Measurements from ENCODE around the gene ZNF407. TPM values are rescaled to one million over a fixed set of nuclear protein-coding genes. Genes with fewer than 3 reads are reported as not detected.

ZNF407 gene
- total and polyA plus RNA-seq, 12 donors, result 2.5 to 20.2 (median 8.4) TPM

GRCh38 chr18:75062297-75062886 lies 464.7 kb downstream of the ZNF407 start:
- H3K36me3 ChIP-seq (replicated peaks in 1 of 2), result peaks cover 0 to 12% of the 10 kb centered on the region in 2 donors
- 95 to 97% (median 95%) methylated on average over 15 to 16 of the region's 16 CpGs for WGBS, 4 donors
- H3K4me1 ChIP-seq (replicated peaks in 1 of 2), result no peaks in the 10 kb centered on the region
- no peaks in the 10 kb centered on the region for H3K9me3 ChIP-seq (replicated peaks in 1 of 3)
- H3K27me3 ChIP-seq, result no peaks in the 10 kb centered on the region
- no peak overlapping the region for H3K4me3 ChIP-seq
- TF ChIP-seq CTCF (IDR thresholded peaks at IDR 0.05) (no peak), POLR2A (IDR thresholded peaks at IDR 0.05) (no peak)
- DNase-seq, result no peak
- intact Hi-C loops (cut with DNase I), result no loop called here
- H3K27ac ChIP-seq, result no peak overlapping the region

- H3K4me3 ChIP-seq, result no peak overlapping the region
- no peaks in the 10 kb centered on the region for H3K27me3 ChIP-seq
- 93 to 98% (median 95%) methylated on average over 9 to 27 of the region's 27 CpGs for WGBS, 4 donors
- no peaks in the 10 kb centered on the region for H3K4me1 ChIP-seq (replicated peaks in 1 of 2)
- H3K36me3 ChIP-seq (replicated peaks in 1 of 2), result peaks cover 0 to 12% of the 10 kb centered on the region in 2 donors
- DNase-seq, result no peak
- H3K27ac ChIP-seq, result no peak overlapping the region
- TF ChIP-seq CTCF (IDR thresholded peaks at IDR 0.05), result no peak
- no peaks in the 10 kb centered on the region for H3K9me3 ChIP-seq (replicated peaks in 1 of 3)
- intact Hi-C loops (cut with DNase I), result no loop called here
Observed at GRCh38 chr18:75063196-75063595, 465.5 kb downstream of the ZNF407 start.

- no peak for TF ChIP-seq CTCF (IDR thresholded peaks at IDR 0.05)
- TF ChIP-seq POLR2A (IDR thresholded peaks at IDR 0.05), result no peak
- Histone ChIP-seq H3K27ac (no peak overlapping the region), H3K27me3 (no peaks in the 10 kb centered on the region), H3K9me3 (replicated peaks in 1 of 3) (no peaks in the 10 kb centered on the region), H3K36me3 (replicated peaks in 1 of 2) (peaks cover 0 to 12% of the 10 kb centered on the region in 2 donors), H3K4me3 (no peak overlapping the region), H3K4me1 (replicated peaks in 1 of 2) (no peaks in the 10 kb centered on the region)
- DNase-seq, result no peak
- intact Hi-C loops (cut with DNase I), result no loop called here
- WGBS, 4 donors, result 96 to 100% (median 98%) methylated on average over 14 to 53 of the region's 53 CpGs
Observed at GRCh38 chr18:75063615-75064512, 466.2 kb downstream of the ZNF407 start.

- no peaks in the 10 kb centered on the region for H3K4me1 ChIP-seq (replicated peaks in 1 of 2)
- no peak overlapping the region for H3K4me3 ChIP-seq
- no peak for TF ChIP-seq POLR2A (IDR thresholded peaks at IDR 0.05)
- no peak for TF ChIP-seq CTCF (IDR thresholded peaks at IDR 0.05)
- intact Hi-C loops (cut with DNase I), result no loop called here
- 92 to 98% (median 94%) methylated on average over 4 to 16 of the region's 16 CpGs for WGBS, 4 donors
- H3K9me3 ChIP-seq (replicated peaks in 1 of 3), result no peaks in the 10 kb centered on the region
- H3K27ac ChIP-seq, result no peak overlapping the region
- peaks cover 0 to 12% of the 10 kb centered on the region in 2 donors for H3K36me3 ChIP-seq (replicated peaks in 1 of 2)
- H3K27me3 ChIP-seq, result no peaks in the 10 kb centered on the region
- no peak for DNase-seq
Observed at GRCh38 chr18:75064513-75064905, 466.8 kb downstream of the ZNF407 start.

Measured in adrenal gland (tissue), 12 donors.